HS-5 (cell line): Measurements from ENCODE around the gene HOXA5.

Source experiments
- DNase-seq: peaks from one replicate; pipeline ENCODE4 v3.0.0-alpha.2; 2012; ENCODE audit warnings: low read depth

The HOXA5 gene

GRCh38 chr7:27159266-27160144 is 16.0 kb upstream of the HOXA5 start:
- no peak for DNase-seq

- no peak for DNase-seq
Measured at GRCh38 chr7:27158436-27159265, 15.2 kb upstream of the HOXA5 start.

GRCh38 chr7:27157702-27158431 is 14.4 kb upstream of the HOXA5 start:
- DNase-seq = no peak

DNA sequence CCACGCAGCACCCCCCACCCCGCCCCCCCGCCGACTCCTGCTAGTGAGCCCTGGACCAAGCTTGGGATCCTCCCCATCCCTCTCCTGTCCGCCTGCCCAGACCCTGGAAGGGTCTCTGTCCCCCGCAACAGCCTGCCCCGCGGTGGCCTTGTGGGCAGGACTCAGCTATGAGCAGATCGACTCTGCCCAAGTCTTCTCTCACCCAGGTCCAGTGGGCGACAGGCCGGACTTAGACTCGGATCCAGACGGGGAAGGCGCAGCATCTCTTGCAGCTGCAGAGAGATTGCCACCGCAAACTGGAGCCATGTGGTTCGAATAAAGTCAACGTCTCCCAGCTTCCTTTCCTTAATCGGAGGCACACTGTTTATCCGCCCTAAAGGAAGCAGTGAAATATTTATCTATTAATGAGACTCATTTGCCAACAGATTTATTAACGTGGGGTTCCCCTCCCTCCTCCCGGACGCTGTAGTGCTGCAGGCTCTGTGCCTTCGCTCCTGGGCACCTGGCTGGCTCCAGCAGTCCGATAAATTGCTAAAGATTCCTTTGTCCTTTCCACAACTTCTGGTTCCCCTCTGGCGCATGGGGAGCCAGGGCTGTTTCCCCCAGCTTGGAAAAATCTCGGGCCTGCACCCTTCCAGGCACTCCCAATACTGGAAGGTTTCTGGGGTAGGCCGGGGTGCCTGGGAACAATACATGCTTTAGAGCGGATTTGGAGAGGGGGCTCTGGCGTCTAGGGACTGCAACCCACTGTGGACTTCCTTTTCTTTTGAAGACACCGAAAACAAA is 13.6 kb upstream of the HOXA5 start:
- no peak for DNase-seq

DNA sequence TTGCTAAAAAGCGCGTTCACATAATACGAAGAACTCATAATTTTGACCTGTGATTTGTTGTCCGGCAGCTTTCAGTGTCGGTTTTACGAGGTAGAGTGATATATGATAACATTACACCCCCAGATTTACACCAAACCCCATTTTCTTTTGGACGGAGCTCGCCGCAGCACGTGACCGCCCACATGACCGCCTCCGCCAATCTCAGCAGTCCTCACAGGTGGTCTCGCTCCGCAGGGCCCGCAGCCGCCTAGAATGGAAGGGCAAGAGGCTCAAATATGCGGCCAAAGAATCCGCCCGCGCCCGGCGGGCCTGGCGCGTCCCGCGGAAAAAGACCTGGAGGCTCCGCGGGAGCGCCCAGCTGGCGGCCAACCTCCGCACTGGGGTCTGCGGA is 13.0 kb upstream of the HOXA5 start, which contains the start of gene HOXA7:
Gene HOXA7 (minus strand): TSS at position 168 of the 391 bp plus-strand sequence. CDS start 130 bp downstream, at position 38.
- peak; percentile 42 for DNase-seq

DNA sequence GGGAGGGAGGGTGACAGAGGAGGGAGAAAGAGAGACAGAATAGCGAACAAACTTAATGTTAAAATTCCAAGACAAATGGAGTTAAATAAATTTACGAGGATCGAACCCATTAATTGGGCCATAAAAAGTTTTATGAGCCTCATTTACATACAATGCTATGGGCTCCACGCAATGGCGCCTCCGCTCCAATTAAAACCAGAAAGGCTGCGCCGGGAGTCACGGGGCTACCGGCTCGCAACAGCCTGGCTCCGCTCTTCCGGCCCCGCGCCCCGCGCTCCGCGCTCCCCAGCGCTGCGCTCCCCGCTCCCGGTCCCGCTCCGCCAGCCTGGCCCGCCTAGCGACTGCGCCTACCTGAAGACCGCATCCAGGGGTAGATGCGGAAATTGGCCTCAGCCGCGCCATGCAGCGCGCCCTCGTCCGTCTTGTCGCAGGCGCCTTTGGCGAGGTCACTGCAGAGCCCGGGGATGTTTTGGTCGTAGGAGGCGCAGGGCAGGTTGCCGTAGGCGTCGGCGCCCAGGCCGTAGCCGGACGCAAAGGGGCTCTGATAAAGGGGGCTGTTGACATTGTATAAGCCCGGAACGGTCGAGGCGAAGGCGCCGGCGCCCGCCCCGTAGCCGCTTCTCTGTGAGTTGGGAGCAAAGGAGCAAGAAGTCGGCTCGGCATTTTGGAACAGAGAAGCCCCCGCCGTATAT is 12.5 kb upstream of the HOXA5 start:
- no peak for DNase-seq

DNA sequence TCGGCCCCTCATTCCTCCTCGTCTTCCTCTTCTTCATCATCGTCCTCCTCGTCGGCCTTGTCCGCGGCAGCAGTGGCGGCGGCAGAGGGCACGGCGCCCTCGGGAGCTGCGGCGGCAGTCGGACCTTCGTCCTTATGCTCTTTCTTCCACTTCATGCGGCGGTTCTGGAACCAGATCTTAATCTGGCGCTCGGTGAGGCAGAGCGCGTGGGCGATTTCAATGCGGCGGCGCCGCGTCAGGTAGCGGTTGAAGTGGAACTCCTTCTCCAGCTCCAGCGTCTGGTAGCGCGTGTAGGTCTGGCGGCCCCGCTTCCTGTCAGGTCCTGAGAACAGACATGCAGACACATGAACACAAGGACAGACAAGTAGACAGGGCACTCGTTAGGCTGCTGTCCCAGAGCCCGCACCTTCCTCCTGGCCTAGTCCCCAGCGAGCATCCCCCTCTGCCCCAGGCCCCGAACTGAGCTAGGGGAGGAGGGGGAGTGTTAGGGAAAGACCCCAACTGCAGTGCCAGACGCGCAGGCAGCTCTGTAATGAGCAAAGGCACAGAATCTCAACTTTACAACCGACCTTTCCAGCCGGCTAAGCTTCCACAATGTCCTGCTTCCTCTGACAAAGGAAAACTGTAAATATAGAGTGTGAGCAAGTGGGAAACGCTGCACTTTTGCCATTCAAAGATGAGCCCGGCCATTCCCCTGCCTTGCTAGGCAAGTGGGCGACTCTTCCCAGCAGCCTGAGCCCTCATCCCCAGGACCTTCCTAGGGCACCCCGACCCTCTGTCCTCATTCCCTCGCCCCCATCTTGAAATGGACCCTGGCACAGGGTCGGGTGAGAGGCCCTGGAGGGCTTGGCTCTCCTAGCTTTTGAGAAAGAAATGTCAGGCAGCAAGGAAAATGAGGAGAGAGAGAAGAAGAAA is 11.7 kb upstream of the HOXA5 start:
- no peak for DNase-seq

GRCh38 chr7:27154369-27154768 is 10.9 kb upstream of the HOXA5 start:
- no peak for DNase-seq

DNA sequence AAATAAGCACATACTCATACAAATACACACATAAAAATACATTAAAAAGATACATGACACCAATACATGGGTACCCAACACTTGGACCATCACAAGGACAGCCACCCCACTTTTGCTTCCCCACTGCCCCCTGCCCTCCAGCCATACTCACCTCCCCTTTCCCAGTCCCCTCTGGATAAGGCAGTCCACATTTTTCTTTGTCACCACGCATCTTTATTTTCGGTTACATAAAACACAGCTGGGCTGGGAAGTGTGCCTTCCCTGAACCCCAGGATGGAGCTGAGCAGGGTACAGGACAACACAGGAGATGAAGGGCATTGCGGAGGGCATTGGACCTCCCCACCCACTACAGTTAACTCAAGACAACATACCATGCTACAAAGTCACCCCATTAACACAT is 10.0 kb upstream of the HOXA5 start:
- no peak for DNase-seq

DNA sequence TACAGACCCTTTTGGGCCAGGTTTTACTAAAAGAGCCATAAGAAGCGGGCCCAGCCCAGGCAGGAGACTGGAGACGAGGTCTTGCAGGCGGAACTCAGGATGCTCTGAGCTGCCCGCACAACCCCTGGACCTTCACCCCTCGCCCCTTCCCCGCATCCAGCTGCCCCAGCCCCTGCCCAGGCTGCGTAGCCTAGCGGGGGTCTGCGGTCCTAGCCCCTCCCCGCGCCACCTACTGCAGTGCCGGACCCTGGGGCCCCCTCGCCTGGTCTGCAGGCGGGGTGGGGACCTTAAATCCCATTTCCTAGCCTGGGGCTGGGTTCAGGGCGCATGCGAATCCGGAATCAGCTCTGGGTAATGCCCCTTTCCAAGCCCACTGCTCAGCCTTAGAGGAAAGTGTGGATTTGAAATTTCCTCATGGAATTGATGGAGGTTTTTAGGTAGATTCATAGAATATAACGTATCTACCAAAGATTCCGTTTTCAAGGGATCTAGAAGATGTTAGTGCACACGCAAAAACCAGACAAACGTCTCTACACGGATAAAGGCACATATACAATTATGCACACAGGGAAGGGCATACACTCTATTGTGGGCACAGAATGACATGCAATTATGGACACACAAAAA is 9.4 kb upstream of the HOXA5 start:
- no peak for DNase-seq

GRCh38 chr7:27151931-27152815 is 8.7 kb upstream of the HOXA5 start, which contains the start of gene HOXA3:
Gene HOXA3, minus strand, starts transcription at chr7:27152583. Its CDS starts 41,943 bp downstream, at chr7:27110640.
- DNase-seq = peak; percentile 60

- peak; percentile 28 for DNase-seq
Measured at GRCh38 chr7:27151341-27151930, 8.0 kb upstream of the HOXA5 start.

DNA sequence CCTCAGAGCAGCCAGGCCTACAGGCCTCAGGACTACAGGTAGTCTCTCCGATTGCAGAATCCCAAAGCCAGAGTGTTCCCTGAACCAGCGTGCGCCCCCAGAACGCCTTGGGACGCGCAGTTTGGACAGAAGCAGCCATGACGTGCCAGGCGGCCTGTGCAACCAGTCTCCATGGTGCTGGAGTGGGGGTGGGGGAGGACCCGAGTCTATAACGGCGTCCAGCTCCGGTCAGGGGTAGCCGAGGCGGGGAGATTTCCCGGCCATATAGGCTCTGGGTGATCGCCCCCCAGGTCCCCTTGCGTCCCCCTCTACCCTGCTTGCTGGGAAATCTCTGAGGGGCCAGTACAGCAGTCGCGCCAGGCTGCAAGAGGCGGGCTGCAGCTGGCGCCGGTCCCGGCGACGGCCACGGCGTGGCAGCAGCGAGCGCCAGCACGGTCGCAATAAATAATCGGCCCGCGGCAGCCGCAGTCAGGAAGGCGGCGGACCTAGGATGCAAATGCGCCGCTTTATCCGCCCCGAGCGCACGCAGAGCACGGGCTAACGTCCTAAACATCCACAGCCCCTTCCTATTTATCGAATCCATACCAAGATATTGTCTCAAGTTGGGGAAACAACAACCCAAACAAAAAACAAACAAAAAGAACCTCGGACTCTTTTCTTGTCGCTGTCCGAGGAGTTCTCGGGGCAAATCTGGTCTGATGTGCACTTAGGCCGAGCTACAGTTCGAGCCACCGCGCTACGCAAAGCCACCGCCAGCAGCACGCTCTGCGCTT is 7.3 kb upstream of the HOXA5 start:
- DNase-seq = peak; percentile 74

GRCh38 chr7:27149842-27150567 is 6.5 kb upstream of the HOXA5 start:
- DNase-seq = no peak

DNA sequence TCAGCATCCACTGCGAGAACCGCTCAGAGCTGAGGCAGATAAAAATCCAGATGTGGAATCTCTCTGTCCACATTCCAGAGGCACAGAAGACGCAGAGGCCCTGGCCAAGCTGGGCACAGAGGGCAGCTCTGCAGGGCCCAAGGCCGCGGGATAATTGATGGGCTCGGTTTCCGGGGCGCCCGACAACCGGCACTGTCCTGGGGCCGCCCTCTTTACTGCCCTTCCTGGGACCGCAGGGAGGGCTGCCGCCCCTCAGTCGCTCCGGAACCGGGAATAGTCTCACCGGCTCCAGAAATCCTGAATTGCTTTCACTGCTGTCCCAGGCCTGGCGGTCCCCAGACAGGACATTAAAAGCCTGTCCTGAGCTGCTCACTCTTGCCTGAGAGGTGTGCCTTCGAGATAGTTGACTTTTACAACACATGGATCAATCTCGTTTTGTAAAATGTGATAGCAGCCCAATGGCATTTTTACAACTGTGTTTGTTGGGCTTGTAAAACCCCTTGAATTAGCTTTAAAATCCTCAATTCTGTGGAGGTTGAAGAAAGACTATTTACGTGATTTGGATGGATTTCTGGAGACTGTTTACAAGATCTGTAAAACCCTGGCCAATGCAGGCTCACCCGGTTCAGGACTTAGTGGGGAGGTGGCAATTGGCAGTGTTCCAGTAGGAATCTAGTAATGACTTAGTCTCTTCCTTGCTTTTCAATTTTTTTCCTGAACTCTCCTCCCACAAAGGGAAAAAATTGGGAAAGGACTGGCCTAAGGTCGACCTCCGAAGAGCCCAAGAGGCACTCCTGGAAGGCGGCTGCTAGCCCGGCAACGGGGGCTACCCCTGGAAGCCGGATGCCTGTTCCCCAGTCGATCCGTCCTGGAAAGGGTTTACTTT is 5.5 kb upstream of the HOXA5 start:
- no peak for DNase-seq
